ENCODE measurements around the gene LMX1B.

GRCh38 chr9:126589349-126589748 is 24.4 kb upstream of the LMX1B start:
- TF ChIP-seq POLR2AphosphoS5 (IDR thresholded peaks at IDR 0.05; ENCODE audit: low read depth, low read length) (no peak), CTCF (IDR thresholded peaks at IDR 0.05 in 2 of 3, conservative IDR thresholded peaks at IDR 0.05 in 1 of 3; ENCODE audit: borderline replicate concordance in 1 of 3, insufficient read depth in 1 of 3, low read depth in 2 of 3, low read length in 2 of 3) (no peak), EZH2 (IDR thresholded peaks at IDR 0.05) (no peak), POLR2A (IDR thresholded peaks at IDR 0.05; ENCODE audit: borderline replicate concordance, extremely low read depth, insufficient read depth, insufficient read length) (no peak), YY1 (IDR thresholded peaks at IDR 0.05; ENCODE audit: extremely low read depth, insufficient replicate concordance, low read depth, low read length) (no peak), EZH2phosphoT487 (IDR thresholded peaks at IDR 0.05; ENCODE audit: borderline replicate concordance) (no peak), SP1 (IDR thresholded peaks at IDR 0.05; ENCODE audit: low read depth) (no peak), TCF7L2 (IDR thresholded peaks at IDR 0.05; ENCODE audit: borderline replicate concordance, extremely low read depth, insufficient read depth, insufficient read length) (no peak), ELF1 (IDR thresholded peaks at IDR 0.05; ENCODE audit: borderline replicate concordance, low read depth) (no peak), ZNF274 (IDR thresholded peaks at IDR 0.05; ENCODE audit: low read depth, low read length) (no peak)
- TF ChIP-seq, protein P1, sequence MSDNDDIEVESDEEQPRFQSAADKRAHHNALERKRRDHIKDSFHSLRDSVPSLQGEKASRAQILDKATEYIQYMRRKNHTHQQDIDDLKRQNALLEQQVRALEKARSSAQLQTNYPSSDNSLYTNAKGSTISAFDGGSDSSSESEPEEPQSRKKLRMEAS (IDR thresholded peaks at IDR 0.05): no peak
- TF ChIP-seq, protein P2, sequence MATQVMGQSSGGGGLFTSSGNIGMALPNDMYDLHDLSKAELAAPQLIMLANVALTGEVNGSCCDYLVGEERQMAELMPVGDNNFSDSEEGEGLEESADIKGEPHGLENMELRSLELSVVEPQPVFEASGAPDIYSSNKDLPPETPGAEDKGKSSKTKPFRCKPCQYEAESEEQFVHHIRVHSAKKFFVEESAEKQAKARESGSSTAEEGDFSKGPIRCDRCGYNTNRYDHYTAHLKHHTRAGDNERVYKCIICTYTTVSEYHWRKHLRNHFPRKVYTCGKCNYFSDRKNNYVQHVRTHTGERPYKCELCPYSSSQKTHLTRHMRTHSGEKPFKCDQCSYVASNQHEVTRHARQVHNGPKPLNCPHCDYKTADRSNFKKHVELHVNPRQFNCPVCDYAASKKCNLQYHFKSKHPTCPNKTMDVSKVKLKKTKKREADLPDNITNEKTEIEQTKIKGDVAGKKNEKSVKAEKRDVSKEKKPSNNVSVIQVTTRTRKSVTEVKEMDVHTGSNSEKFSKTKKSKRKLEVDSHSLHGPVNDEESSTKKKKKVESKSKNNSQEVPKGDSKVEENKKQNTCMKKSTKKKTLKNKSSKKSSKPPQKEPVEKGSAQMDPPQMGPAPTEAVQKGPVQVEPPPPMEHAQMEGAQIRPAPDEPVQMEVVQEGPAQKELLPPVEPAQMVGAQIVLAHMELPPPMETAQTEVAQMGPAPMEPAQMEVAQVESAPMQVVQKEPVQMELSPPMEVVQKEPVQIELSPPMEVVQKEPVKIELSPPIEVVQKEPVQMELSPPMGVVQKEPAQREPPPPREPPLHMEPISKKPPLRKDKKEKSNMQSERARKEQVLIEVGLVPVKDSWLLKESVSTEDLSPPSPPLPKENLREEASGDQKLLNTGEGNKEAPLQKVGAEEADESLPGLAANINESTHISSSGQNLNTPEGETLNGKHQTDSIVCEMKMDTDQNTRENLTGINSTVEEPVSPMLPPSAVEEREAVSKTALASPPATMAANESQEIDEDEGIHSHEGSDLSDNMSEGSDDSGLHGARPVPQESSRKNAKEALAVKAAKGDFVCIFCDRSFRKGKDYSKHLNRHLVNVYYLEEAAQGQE (IDR thresholded peaks at IDR 0.05; ENCODE audit: low read depth): no peak

Data from HCT116 (cell line).